Islet precursor cell (in vitro differentiated cells): ENCODE results near the gene ACER3.
"Not testable (repeated sequence)": the region's sequence is repeated elsewhere in the genome, so short reads cannot be mapped to it uniquely, and the experiment has no call there.

Experiments
- DNase-seq: peaks from one replicate; pipeline ENCODE4 v3.0.0-alpha.2; 2018

ACER3 gene

GRCh38 chr11:76860539-76861475 lies at the start of gene ACER3:
Gene ACER3, plus strand, starts transcription at chr11:76860918. Its CDS starts 59 bp downstream, at chr11:76860977.
- peak; percentile 95 for DNase-seq

GRCh38 chr11:76811259-76811658 lies 49.5 kb upstream of the ACER3 start:
- DNase-seq, result no peak

GRCh38 chr11:76814414-76814813 lies 46.3 kb upstream of the ACER3 start:
- DNase-seq, result no peak

GRCh38 chr11:76815678-76816077 lies 45.0 kb upstream of the ACER3 start:
- DNase-seq, result peak; percentile 22

GRCh38 chr11:76820184-76820566 lies 40.5 kb upstream of the ACER3 start:
- no peak for DNase-seq

GRCh38 chr11:76821396-76821795 lies 39.3 kb upstream of the ACER3 start:
- DNase-seq, result not testable (repeated sequence)

GRCh38 chr11:76822406-76822805 lies 38.3 kb upstream of the ACER3 start:
- DNase-seq, result no peak

GRCh38 chr11:76823481-76824028 lies 37.2 kb upstream of the ACER3 start:
- DNase-seq, result peak; percentile 88

- peak; percentile 56 for DNase-seq
Observed at GRCh38 chr11:76824083-76824939, 36.4 kb upstream of the ACER3 start.

- DNase-seq, result peak; percentile 74
Observed at GRCh38 chr11:76824980-76825725, 35.6 kb upstream of the ACER3 start.

GRCh38 chr11:76825726-76826396 lies 34.9 kb upstream of the ACER3 start:
- DNase-seq, result no peak

- DNase-seq, result not testable (repeated sequence)
Observed at GRCh38 chr11:76826508-76826907, 34.2 kb upstream of the ACER3 start.

GRCh38 chr11:76827005-76827404 lies 33.7 kb upstream of the ACER3 start:
- DNase-seq, result not testable (repeated sequence)

GRCh38 chr11:76830639-76831327 lies 29.9 kb upstream of the ACER3 start:
- peak; percentile 46 for DNase-seq

- DNase-seq, result no peak
Observed at GRCh38 chr11:76831686-76832310, 28.9 kb upstream of the ACER3 start.

- DNase-seq, result peak; percentile 16
Observed at GRCh38 chr11:76832361-76832760, 28.4 kb upstream of the ACER3 start.

- DNase-seq, result no peak
Observed at GRCh38 chr11:76834151-76834550, 26.6 kb upstream of the ACER3 start.

- DNase-seq, result no peak
Observed at GRCh38 chr11:76835036-76835435, 25.7 kb upstream of the ACER3 start.

GRCh38 chr11:76835928-76836612 lies 24.6 kb upstream of the ACER3 start:
- no peak for DNase-seq

- no peak for DNase-seq
Observed at GRCh38 chr11:76836613-76837291, 24.0 kb upstream of the ACER3 start.
